Esophagus squamous epithelium (tissue), 4 donors: Measurements from ENCODE around the gene TAPT1.

ENCODE experiments used
- POLR2A ChIP-seq, 4 donors: fragments of 450-650 bp; IDR thresholded peaks; one replicate each; pipeline ENCODE4 v1.6.1; 2017; ENCODE audit warnings: antibody characterized with exemption in 4 of 4, mild to moderate bottlenecking in 4 of 4, moderate library complexity in 3 of 4
- TF ChIP-seq, protein P1 (sequence below), 6 experiments: fragments of 450-650 bp in 4 of 6; fragments of 200-600 bp in 2 of 6; sonication (generic) in 2 of 6; IDR thresholded peaks; one replicate each; pipeline ENCODE4 v1.5.1; 2016 to 2019; ENCODE audit warnings: antibody characterized with exemption in 6 of 6, mild to moderate bottlenecking in 4 of 6, moderate library complexity in 4 of 6

DNA sequence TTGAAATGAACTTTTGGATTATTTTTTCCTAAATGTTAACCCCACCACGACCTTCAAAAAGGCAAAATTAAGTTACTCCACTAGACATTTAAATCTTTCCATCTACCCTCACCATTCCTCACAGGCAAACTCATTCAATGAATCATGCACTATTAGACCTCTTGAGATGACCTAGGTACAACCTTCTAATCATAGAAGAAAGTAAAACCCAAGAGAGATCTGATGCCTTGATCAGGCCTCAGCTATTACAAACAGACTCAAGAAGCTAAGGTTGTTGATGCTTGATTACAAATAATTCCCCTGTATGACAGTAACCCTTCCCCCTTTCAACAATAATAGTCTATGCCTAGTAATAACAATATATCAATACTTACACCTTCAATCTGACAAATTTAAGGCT, 18.9 kb downstream of the TAPT1 start:
- TF ChIP-seq, protein P1, sequence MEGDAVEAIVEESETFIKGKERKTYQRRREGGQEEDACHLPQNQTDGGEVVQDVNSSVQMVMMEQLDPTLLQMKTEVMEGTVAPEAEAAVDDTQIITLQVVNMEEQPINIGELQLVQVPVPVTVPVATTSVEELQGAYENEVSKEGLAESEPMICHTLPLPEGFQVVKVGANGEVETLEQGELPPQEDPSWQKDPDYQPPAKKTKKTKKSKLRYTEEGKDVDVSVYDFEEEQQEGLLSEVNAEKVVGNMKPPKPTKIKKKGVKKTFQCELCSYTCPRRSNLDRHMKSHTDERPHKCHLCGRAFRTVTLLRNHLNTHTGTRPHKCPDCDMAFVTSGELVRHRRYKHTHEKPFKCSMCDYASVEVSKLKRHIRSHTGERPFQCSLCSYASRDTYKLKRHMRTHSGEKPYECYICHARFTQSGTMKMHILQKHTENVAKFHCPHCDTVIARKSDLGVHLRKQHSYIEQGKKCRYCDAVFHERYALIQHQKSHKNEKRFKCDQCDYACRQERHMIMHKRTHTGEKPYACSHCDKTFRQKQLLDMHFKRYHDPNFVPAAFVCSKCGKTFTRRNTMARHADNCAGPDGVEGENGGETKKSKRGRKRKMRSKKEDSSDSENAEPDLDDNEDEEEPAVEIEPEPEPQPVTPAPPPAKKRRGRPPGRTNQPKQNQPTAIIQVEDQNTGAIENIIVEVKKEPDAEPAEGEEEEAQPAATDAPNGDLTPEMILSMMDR (IDR thresholded peaks at IDR 0.05) = no peak
- no peak for TF ChIP-seq POLR2A (IDR thresholded peaks at IDR 0.05)
